Activated CD8-positive, alpha-beta memory T cell treated with anti-CD3 and anti-CD28 coated beads for 36 hours (primary cell): ENCODE measurements around the gene RAD51B. TPM values are rescaled to one million over a fixed set of nuclear protein-coding genes. Genes with fewer than 3 reads are reported as not detected.
"Not testable (repeated sequence)": the region's sequence is repeated elsewhere in the genome, so short reads cannot be mapped to it uniquely, and the experiment has no call there.

ENCODE experiments used
- CTCF ChIA-PET: fragments of 350-600 bp; sonication (Branson Sonifier 250); formaldehyde crosslinking; loops from one replicate; lab custom pipeline; 2021; ENCODE audit warnings: antibody characterized with exemption; lab: Charles Lee
- POLR2A ChIA-PET: fragments of 350-600 bp; sonication (Branson Sonifier 250); formaldehyde crosslinking; loops from one replicate; lab custom pipeline; 2021; ENCODE audit warnings: antibody characterized with exemption; lab: Charles Lee
- total RNA-seq, 2 experiments: library from RNA; stranded (reverse); gene quantifications; one replicate each; pipeline ENCODE4 v1.2.3, GENCODE V29; 2021

The RAD51B gene
- total RNA-seq, 2 experiments from 2014 or later = 25.0 to 26.0 TPM

GRCh38 chr14:68254669-68255527, 435.3 kb downstream of the RAD51B start:
- ChIA-PET CTCF (no interaction called here), POLR2A (no interaction called here)

- ChIA-PET POLR2A (no interaction called here), CTCF (interaction anchor here (0.9 kb wide), 1 partner anchor 534 kb away, joined by 3 read pairs; no protein-coding TSS in a partner anchor)
Measured at GRCh38 chr14:68255693-68256178, 436.2 kb downstream of the RAD51B start.

DNA sequence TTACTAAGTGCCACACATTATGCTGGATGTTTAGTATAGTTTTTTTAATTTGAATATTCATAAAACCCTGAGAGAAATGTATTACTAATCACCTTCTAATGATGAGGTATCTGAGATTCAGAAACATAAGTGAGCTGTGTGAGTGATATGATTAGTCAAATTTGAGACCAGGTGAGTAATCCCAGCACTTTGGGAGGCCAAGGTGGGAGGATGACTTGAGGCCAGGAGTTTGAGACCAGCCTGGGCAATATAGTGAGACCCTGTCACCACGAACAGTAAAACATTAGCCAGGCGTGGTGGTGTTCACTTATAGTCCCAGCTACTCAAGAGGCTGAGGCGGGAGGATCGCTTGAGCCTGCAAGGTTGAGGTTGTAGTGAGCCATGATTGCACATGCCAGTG, 438.4 kb downstream of the RAD51B start:
- POLR2A ChIA-PET = interaction anchor here (0.6 kb wide), 1 partner anchor 428 kb away, joined by 3 read pairs; no protein-coding TSS in a partner anchor
- CTCF ChIA-PET = no interaction called here

GRCh38 chr14:68258995-68259394, 439.4 kb downstream of the RAD51B start:
- CTCF ChIA-PET = interaction anchor here (1.0 kb wide), 1 partner anchor 558 kb away, joined by 3 read pairs; no protein-coding TSS in a partner anchor
- POLR2A ChIA-PET = not testable (repeated sequence)

DNA sequence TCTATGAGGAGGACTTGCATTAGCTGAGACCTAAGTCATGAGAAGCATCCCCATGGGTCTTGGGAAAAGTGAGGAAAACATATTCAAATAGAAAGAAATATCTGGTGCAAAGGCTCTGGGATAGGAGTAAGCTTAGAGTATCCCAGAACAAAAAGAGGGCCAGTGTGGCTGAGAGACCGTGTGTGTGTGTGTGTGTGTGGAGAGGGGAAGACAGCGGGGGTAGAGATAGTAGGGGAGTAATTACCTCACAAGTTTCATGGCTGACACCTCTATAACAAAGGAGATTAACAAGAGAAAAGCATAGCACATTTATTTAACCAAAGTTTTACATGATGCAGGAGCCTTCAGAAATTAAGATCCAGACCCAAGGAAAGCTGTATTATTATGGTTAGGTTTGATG, 440.5 kb downstream of the RAD51B start:
- CTCF ChIA-PET = interaction anchor here (0.6 to 1.5 kb wide), 2 partner anchors 316 to 583 kb away, joined by 4 read pairs; no protein-coding TSS in a partner anchor
- POLR2A ChIA-PET = no interaction called here

DNA sequence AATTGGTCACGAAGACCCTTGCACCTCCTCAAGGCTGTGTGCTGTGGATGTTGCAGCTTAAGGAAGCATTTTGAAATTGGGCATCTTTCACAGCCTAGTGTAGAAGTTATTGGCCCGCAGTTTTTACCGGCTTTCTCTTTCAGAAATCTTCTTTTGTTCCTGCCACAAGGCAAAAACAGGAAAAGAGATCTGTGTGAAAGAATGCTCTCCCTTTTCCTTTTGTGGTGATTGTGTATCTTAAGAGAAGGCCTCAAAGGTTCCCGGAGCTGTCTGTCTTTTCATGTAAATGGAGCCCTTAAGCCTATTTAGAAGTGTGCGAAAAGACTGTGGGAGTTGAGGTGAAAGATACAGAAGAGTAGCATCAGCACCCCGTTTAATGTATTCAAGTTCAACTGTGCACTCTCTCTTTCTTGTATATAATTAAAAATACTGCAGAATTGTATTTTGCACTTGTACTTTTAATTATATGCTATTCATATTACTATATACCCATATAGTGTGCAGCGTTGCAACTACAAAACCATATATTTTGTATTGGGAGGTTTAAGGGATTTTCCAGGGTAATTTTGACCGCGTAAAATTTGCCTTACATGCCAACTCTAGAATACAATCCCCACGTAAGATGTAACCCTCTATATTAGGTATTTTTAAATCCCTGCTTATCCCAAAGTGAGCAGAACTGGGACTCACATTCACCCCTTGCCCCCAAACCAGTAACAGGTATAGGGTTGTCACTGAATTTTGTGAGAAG, 441.7 kb downstream of the RAD51B start:
- ChIA-PET POLR2A (no interaction called here), CTCF (no interaction called here)

GRCh38 chr14:68262567-68262966, 443.0 kb downstream of the RAD51B start:
- CTCF ChIA-PET = no interaction called here

GRCh38 chr14:68263563-68264259, 444.1 kb downstream of the RAD51B start:
- CTCF ChIA-PET = interaction anchor here (0.8 kb wide), 1 partner anchor 553 kb away, joined by 3 read pairs; no protein-coding TSS in a partner anchor
- POLR2A ChIA-PET = no interaction called here

More at GRCh38 chr14:68262567-68262966, 443.0 kb downstream of the RAD51B start:
- POLR2A ChIA-PET = no interaction called here

DNA sequence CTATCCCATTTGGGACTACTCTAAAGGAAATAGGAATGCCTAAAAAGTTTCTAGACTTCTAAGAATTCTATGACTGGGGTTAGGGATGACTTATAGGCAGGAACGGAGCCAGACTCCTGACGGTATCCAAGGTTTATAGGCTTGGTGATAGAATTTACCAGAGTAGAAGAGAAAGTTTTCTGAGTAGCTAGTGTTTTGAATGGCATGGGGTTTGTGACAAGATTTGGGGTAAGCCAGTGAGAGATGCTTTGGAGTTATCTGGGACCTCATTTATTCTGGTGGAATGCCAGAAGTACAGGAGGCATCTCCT, 444.6 kb downstream of the RAD51B start:
- ChIA-PET CTCF (no interaction called here), POLR2A (no interaction called here)

DNA sequence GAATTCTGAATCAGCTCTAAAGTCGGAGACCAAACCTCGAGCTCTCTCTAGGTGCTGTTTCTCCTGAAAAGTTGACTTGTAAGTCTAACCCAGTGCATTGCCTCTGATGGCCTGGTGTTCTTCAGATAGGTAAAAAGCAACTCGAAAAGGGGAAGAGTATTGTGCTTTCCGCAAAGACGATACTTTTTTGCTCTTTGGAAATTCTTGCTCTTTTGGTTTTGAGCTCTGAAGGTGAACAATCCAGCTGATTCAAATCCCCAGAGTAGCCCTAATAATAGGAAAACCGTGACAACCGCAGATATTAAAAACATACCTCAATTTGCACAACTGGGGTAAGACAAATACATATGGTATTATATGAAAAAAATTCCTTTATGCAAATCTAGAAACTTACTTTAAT, 447.4 kb downstream of the RAD51B start:
- POLR2A ChIA-PET = no interaction called here
- CTCF ChIA-PET = interaction anchor here (1.5 kb wide), 1 partner anchor 549 kb away, joined by 4 read pairs; no protein-coding TSS in a partner anchor

DNA sequence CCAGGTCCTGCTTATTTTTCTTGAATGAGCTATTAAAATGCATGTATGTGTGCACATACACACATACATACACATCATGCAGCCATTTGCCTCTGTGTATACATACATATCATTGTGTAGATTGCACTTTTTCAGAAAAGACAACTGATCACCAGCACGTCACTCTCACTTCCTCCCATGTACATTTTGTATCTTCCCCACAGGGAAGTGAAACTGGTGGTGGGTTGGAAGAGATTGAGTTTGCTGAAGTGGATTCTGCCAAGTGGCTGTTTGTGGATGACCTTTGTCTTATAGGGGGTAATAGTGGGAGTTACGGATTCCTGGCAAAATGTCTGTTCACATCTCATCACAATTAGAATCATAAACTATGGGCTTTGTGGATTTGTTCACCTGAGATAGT, 448.6 kb downstream of the RAD51B start:
- ChIA-PET CTCF (no interaction called here), POLR2A (no interaction called here)

GRCh38 chr14:68268719-68269118, 449.1 kb downstream of the RAD51B start:
- ChIA-PET POLR2A (no interaction called here), CTCF (no interaction called here)

DNA sequence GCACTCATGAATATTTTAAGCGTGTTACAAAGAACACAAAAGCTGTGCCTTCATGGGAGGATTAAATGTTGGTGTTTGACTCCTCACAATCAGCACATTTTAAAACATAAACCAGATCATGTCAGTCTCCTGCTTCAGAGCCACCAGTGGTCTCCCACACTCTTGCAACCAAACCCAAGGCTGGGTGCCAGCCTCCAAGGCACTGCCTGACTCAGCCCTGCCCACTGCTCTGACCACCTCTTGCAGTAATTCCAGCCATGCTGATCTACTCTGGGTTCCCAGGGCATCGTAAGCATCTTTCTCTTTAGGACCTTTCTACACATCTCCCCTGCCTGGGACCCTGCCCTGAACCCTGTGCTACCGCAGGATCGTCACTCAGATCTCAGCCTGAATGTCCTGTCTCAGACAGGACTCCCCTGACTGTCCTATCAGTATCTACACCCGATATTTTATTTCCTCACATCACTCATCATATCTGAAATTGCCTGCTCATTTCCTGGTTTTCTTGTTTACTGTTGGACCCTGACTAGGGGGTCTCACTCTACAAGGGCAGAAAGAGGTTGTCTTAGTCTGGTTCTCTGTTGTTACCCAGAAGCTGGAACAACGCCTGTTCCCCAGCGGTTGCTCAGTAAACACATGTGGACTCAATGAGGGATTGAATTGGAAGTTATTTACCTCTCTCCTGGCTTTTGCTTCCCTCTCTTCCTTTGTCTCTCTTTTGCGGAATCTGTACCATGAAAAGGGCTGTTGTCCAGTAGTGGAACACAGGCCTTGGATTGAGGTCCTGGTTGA, 449.8 kb downstream of the RAD51B start:
- ChIA-PET POLR2A (no interaction called here), CTCF (no interaction called here)

- ChIA-PET POLR2A (no interaction called here), CTCF (interaction anchor here (0.8 kb wide), 1 partner anchor 549 kb away, joined by 3 read pairs; no protein-coding TSS in a partner anchor)
Measured at GRCh38 chr14:68270342-68270741, 450.8 kb downstream of the RAD51B start.

DNA sequence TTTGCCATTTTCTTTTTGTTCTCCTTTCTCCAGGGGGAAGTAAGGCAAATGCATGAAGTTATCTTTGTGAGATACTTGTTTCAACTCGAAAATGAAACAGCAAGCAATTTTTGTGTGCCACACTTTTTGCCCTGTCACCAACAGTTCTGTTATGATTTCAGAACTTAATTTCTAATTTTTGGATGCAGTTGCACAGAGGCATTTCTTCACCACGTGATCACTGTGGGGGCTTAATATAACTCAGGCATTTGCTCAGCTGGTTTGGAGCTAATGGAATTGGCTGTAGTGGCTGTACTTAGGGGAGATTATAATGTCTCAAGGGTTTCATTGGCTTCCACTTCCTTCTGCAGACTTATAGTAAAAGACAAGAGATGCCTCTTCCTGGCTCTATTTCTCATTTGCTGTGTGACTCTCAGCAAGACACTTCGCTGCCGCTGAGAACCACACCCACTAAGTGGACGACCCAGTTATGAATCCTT, 452.4 kb downstream of the RAD51B start:
- ChIA-PET POLR2A (no interaction called here), CTCF (no interaction called here)

- POLR2A ChIA-PET = no interaction called here
- CTCF ChIA-PET = no interaction called here
Measured at GRCh38 chr14:68273413-68273812, 453.8 kb downstream of the RAD51B start.

GRCh38 chr14:68274725-68275124, 455.1 kb downstream of the RAD51B start:
- POLR2A ChIA-PET = no interaction called here
- CTCF ChIA-PET = no interaction called here

GRCh38 chr14:68278576-68279436, 459.2 kb downstream of the RAD51B start:
- POLR2A ChIA-PET = no interaction called here
- CTCF ChIA-PET = no interaction called here
